ENCODE data around the gene THSD7A. TPM values are rescaled to one million over a fixed set of nuclear protein-coding genes. Genes with fewer than 3 reads are reported as not detected.

Gene THSD7A
- total RNA-seq, 1 experiment from 2014 or later, result 0.68 TPM

- ATAC-seq, result no peak
- Mint-ChIP-seq H3K9me3 (no peaks in the 10 kb centered on the region; the same call in 1 of the 2 replicates), H3K27ac (no peak overlapping the region), H3K36me3 (0 out of 2 replicates have a peak, but pooled peaks cover 2% of the 10 kb centered on the region), H3K27me3 (ENCODE audit: low read depth) (no peaks in the 10 kb centered on the region), H3K4me1 (no peaks in the 10 kb centered on the region), H3K4me3 (no peak overlapping the region)
- DNase-seq (ENCODE audit: low spot score), result no peak
- CTCF ChIA-PET, result interaction anchor here (1.7 kb wide), 1 partner anchor 81 kb away, joined by 6 read pairs; the partner anchor contains the start of gene THSD7A
- POLR2A ChIA-PET, result no interaction called here
- TF ChIP-seq ZNF219 (CRISPR knock-in tag; IDR thresholded peaks at IDR 0.05; ENCODE audit: borderline replicate concordance) (no peak), GABPB1 (CRISPR knock-in tag; IDR thresholded peaks at IDR 0.05) (no peak), ZNF396 (CRISPR knock-in tag; IDR thresholded peaks at IDR 0.05; ENCODE audit: borderline replicate concordance) (no peak), CREB1 (CRISPR knock-in tag; IDR thresholded peaks at IDR 0.05) (no peak), NFYB (CRISPR knock-in tag; conservative IDR thresholded peaks at IDR 0.05; ENCODE audit: low read depth) (no peak), EMX1 (CRISPR knock-in tag; IDR thresholded peaks at IDR 0.05) (no peak), PREB (CRISPR knock-in tag; IDR thresholded peaks at IDR 0.05; ENCODE audit: borderline replicate concordance) (no peak), JAZF1 (CRISPR knock-in tag; IDR thresholded peaks at IDR 0.05) (no peak), ZBTB21 (CRISPR knock-in tag; IDR thresholded peaks at IDR 0.05; ENCODE audit: borderline replicate concordance) (no peak), CREM (CRISPR knock-in tag; IDR thresholded peaks at IDR 0.05) (no peak), TCF7 (CRISPR knock-in tag; IDR thresholded peaks at IDR 0.05; ENCODE audit: low read depth) (no peak), ZNF232 (CRISPR knock-in tag; IDR thresholded peaks at IDR 0.05) (no peak), AFF4 (CRISPR knock-in tag; IDR thresholded peaks at IDR 0.05; ENCODE audit: borderline replicate concordance) (no peak), GRHL2 (CRISPR knock-in tag; IDR thresholded peaks at IDR 0.05; ENCODE audit: insufficient replicate concordance, severe bottlenecking) (no peak), NFE2L1 (CRISPR knock-in tag; IDR thresholded peaks at IDR 0.05) (no peak)
- TF ChIP-seq, protein P1, sequence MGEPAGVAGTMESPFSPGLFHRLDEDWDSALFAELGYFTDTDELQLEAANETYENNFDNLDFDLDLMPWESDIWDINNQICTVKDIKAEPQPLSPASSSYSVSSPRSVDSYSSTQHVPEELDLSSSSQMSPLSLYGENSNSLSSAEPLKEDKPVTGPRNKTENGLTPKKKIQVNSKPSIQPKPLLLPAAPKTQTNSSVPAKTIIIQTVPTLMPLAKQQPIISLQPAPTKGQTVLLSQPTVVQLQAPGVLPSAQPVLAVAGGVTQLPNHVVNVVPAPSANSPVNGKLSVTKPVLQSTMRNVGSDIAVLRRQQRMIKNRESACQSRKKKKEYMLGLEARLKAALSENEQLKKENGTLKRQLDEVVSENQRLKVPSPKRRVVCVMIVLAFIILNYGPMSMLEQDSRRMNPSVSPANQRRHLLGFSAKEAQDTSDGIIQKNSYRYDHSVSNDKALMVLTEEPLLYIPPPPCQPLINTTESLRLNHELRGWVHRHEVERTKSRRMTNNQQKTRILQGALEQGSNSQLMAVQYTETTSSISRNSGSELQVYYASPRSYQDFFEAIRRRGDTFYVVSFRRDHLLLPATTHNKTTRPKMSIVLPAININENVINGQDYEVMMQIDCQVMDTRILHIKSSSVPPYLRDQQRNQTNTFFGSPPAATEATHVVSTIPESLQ (CRISPR knock-in tag; IDR thresholded peaks at IDR 0.05), result no peak
- TF ChIP-seq, protein P2, sequence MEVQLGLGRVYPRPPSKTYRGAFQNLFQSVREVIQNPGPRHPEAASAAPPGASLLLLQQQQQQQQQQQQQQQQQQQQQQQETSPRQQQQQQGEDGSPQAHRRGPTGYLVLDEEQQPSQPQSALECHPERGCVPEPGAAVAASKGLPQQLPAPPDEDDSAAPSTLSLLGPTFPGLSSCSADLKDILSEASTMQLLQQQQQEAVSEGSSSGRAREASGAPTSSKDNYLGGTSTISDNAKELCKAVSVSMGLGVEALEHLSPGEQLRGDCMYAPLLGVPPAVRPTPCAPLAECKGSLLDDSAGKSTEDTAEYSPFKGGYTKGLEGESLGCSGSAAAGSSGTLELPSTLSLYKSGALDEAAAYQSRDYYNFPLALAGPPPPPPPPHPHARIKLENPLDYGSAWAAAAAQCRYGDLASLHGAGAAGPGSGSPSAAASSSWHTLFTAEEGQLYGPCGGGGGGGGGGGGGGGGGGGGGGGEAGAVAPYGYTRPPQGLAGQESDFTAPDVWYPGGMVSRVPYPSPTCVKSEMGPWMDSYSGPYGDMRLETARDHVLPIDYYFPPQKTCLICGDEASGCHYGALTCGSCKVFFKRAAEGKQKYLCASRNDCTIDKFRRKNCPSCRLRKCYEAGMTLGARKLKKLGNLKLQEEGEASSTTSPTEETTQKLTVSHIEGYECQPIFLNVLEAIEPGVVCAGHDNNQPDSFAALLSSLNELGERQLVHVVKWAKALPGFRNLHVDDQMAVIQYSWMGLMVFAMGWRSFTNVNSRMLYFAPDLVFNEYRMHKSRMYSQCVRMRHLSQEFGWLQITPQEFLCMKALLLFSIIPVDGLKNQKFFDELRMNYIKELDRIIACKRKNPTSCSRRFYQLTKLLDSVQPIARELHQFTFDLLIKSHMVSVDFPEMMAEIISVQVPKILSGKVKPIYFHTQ (CRISPR knock-in tag; IDR thresholded peaks at IDR 0.05), result no peak
- TF ChIP-seq, protein P3, sequence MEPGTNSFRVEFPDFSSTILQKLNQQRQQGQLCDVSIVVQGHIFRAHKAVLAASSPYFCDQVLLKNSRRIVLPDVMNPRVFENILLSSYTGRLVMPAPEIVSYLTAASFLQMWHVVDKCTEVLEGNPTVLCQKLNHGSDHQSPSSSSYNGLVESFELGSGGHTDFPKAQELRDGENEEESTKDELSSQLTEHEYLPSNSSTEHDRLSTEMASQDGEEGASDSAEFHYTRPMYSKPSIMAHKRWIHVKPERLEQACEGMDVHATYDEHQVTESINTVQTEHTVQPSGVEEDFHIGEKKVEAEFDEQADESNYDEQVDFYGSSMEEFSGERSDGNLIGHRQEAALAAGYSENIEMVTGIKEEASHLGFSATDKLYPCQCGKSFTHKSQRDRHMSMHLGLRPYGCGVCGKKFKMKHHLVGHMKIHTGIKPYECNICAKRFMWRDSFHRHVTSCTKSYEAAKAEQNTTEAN (CRISPR knock-in tag; IDR thresholded peaks at IDR 0.05), result no peak
Observed at GRCh38 chr7:11750191-11750590, 81.8 kb downstream of the THSD7A start.
